ENCODE data around the gene MALAT1.

DNA sequence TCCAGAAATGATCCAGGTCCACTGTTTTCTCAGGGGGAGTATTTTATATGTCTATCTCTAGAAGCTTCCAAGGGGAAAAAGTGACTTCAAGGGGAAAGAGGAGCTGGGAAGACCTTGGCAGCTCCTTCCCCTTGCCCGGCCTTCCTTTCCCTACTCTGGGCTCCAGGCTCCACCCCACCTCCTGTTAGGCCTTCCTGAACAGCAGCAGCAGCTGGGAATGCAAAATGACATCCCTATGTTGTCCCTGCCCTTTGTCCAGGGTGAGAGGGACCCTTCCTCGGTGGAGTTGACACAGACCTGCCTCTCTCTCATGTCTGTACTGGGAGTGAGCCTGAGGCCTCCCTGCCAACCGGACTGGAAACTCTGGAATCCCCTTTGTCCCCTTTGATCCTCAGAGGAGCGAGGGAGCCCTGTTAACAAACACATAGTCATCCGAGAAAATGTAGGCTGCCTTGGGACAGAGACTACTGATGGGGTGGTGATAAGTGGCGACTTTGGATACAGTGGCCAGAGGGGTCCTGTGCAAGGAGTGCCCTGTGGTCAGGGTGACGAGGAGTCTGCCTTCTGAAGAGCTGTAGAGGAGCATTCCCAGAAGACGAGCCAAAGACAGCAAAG lies 9.0 kb upstream of the MALAT1 start:
- TF ChIP-seq, protein P1, sequence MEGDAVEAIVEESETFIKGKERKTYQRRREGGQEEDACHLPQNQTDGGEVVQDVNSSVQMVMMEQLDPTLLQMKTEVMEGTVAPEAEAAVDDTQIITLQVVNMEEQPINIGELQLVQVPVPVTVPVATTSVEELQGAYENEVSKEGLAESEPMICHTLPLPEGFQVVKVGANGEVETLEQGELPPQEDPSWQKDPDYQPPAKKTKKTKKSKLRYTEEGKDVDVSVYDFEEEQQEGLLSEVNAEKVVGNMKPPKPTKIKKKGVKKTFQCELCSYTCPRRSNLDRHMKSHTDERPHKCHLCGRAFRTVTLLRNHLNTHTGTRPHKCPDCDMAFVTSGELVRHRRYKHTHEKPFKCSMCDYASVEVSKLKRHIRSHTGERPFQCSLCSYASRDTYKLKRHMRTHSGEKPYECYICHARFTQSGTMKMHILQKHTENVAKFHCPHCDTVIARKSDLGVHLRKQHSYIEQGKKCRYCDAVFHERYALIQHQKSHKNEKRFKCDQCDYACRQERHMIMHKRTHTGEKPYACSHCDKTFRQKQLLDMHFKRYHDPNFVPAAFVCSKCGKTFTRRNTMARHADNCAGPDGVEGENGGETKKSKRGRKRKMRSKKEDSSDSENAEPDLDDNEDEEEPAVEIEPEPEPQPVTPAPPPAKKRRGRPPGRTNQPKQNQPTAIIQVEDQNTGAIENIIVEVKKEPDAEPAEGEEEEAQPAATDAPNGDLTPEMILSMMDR (conservative IDR thresholded peaks at IDR 0.05 in 1 of 2, IDR thresholded peaks at IDR 0.05 in 1 of 2; ENCODE audit: extremely low read depth in 1 of 2, insufficient read depth in 1 of 2, low read depth in 1 of 2, low read length in 2 of 2) = no peak
- no peak for TF ChIP-seq EZH2 (IDR thresholded peaks at IDR 0.05; ENCODE audit: borderline replicate concordance, low read length)

Data from mammary epithelial cell (primary cell).